ENCODE data around the gene PLIN4. TPM values are rescaled to one million over a fixed set of nuclear protein-coding genes. Genes with fewer than 3 reads are reported as not detected.
"Not testable (repeated sequence)": the region's sequence is repeated elsewhere in the genome, so short reads cannot be mapped to it uniquely, and the experiment has no call there.

Gene PLIN4
- total RNA-seq, 1 donor from 2014 or later, result 2.0 TPM

- DNase-seq (ENCODE audit: low read depth in 2 of 2), result no peak
Observed at GRCh38 chr19:4548238-4548584, 29.9 kb upstream of the PLIN4 start.

- peak in 1 of 2 donors; percentile 69 for DNase-seq (ENCODE audit: low read depth in 2 of 2)
Observed at GRCh38 chr19:4547303-4548237, 29.3 kb upstream of the PLIN4 start.

GRCh38 chr19:4543842-4544647, 25.8 kb upstream of the PLIN4 start:
- no peak for DNase-seq (ENCODE audit: low read depth in 2 of 2)

GRCh38 chr19:4542896-4543841, 24.9 kb upstream of the PLIN4 start:
- no peak for DNase-seq (ENCODE audit: low read depth in 2 of 2)

GRCh38 chr19:4541806-4542145, 23.5 kb upstream of the PLIN4 start:
- DNase-seq (ENCODE audit: low read depth in 2 of 2), result not testable (repeated sequence)

- no peak for DNase-seq (ENCODE audit: low read depth in 2 of 2)
Observed at GRCh38 chr19:4541114-4541805, 23.0 kb upstream of the PLIN4 start.

GRCh38 chr19:4539693-4540581, 21.7 kb upstream of the PLIN4 start, which contains the start of gene LRG1:
TSS of gene LRG1 (minus strand) at chr19:4540036. CDS start at chr19:4540013, 23 bp downstream.
- peak in 1 of 2 donors; percentile 77 for DNase-seq (ENCODE audit: low read depth in 2 of 2)

GRCh38 chr19:4539169-4539692, 20.9 kb upstream of the PLIN4 start:
- no peak for DNase-seq (ENCODE audit: low read depth in 2 of 2)

- DNase-seq (ENCODE audit: low read depth in 2 of 2), result no peak
Observed at GRCh38 chr19:4538601-4538954, 20.3 kb upstream of the PLIN4 start.

- DNase-seq (ENCODE audit: low read depth in 2 of 2), result no peak
Observed at GRCh38 chr19:4537953-4538600, 19.8 kb upstream of the PLIN4 start.

- DNase-seq (ENCODE audit: low read depth in 2 of 2), result no peak
Observed at GRCh38 chr19:4536798-4537197, 18.5 kb upstream of the PLIN4 start.

- DNase-seq (ENCODE audit: low read depth in 2 of 2), result peak; percentile 45 to 89
Observed at GRCh38 chr19:4534836-4535658, 16.8 kb upstream of the PLIN4 start, which contains the start of gene PLIN5. TSS of gene PLIN5 (minus strand) at chr19:4535224. CDS start at chr19:4534074, 1,150 bp downstream.

GRCh38 chr19:4533835-4534424, 15.6 kb upstream of the PLIN4 start:
- DNase-seq (ENCODE audit: low read depth in 2 of 2), result no peak

GRCh38 chr19:4533334-4533733, 15.0 kb upstream of the PLIN4 start:
- DNase-seq (ENCODE audit: low read depth in 2 of 2), result no peak

- no peak for DNase-seq (ENCODE audit: low read depth in 2 of 2)
Observed at GRCh38 chr19:4531562-4532165, 13.4 kb upstream of the PLIN4 start.

GRCh38 chr19:4529924-4530522, 11.7 kb upstream of the PLIN4 start:
- no peak for DNase-seq (ENCODE audit: low read depth in 2 of 2)

- peak in 1 of 2 donors; percentile 21 for DNase-seq (ENCODE audit: low read depth in 2 of 2)
Observed at GRCh38 chr19:4528843-4529242, 10.6 kb upstream of the PLIN4 start.
